ENCODE results near the gene SCUBE2. TPM values are rescaled to one million over a fixed set of nuclear protein-coding genes. Genes with fewer than 3 reads are reported as not detected.

SCUBE2 gene
- total RNA-seq, 4 donors from 2014 or later: 4.4 to 17.3 (median 10.3) TPM

DNA sequence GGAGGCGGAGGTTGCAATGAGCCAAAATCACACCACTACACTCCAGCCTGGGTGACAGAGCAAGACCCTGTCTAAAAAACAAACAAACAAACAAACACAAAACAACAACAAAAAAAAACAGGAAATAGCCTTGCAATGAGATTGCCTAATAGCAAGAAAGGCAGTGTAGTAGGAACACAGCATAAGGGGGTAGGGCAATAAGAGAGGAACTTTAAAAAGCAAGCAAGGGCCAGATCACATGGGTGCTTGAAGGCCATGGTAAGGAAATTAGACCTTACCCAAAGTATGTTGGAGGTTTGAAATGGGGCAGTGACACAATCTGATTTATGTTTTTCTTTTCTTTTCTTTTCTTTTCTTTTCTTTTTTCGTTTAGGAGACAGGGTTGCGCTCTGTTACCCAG is 52.9 kb downstream of the SCUBE2 start:
- no peak for DNase-seq (ENCODE audit: low spot score in 2 of 2)
- WGBS, 2 donors: 94 to 98% methylated on average over 3 of the region's 3 CpGs
- TF ChIP-seq, protein P1, sequence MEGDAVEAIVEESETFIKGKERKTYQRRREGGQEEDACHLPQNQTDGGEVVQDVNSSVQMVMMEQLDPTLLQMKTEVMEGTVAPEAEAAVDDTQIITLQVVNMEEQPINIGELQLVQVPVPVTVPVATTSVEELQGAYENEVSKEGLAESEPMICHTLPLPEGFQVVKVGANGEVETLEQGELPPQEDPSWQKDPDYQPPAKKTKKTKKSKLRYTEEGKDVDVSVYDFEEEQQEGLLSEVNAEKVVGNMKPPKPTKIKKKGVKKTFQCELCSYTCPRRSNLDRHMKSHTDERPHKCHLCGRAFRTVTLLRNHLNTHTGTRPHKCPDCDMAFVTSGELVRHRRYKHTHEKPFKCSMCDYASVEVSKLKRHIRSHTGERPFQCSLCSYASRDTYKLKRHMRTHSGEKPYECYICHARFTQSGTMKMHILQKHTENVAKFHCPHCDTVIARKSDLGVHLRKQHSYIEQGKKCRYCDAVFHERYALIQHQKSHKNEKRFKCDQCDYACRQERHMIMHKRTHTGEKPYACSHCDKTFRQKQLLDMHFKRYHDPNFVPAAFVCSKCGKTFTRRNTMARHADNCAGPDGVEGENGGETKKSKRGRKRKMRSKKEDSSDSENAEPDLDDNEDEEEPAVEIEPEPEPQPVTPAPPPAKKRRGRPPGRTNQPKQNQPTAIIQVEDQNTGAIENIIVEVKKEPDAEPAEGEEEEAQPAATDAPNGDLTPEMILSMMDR (IDR thresholded peaks at IDR 0.05): no peak
- no peak for TF ChIP-seq POLR2A (IDR thresholded peaks at IDR 0.05)
- no peak overlapping the region for H3K4me3 ChIP-seq (ENCODE audit: low read depth, poor library complexity, severe bottlenecking)
- intact Hi-C loops (cut with DNase I; ENCODE audit: low total_unique reads): no loop called here

DNA sequence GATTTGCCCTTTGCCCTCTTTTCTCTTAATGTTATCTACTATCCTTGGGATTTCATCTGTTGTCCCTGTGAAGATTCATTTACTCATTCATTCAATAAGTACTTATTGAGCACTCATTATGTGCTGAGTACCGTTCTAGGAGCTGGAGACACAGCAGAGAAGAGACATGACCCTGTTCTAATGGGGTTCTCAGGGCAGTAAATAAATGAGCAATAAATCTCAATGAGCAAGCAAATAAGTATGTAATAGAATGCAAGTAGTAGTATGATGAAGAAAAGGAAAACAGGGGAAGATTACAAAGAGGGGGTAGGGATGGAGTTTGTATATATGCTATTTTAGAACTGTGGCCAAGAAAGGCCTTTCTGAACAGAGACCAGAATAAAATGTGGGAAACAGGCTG is 53.4 kb downstream of the SCUBE2 start:
- 88 to 96% methylated on average over 1 of the region's 1 CpG for WGBS, 2 donors
- H3K4me3 ChIP-seq (ENCODE audit: low read depth, poor library complexity, severe bottlenecking): no peak overlapping the region
- intact Hi-C loops (cut with DNase I; ENCODE audit: low total_unique reads): no loop called here
- TF ChIP-seq, protein P1 (IDR thresholded peaks at IDR 0.05): no peak
- TF ChIP-seq POLR2A (IDR thresholded peaks at IDR 0.05): no peak
- no peak for DNase-seq (ENCODE audit: low spot score in 2 of 2)

DNA sequence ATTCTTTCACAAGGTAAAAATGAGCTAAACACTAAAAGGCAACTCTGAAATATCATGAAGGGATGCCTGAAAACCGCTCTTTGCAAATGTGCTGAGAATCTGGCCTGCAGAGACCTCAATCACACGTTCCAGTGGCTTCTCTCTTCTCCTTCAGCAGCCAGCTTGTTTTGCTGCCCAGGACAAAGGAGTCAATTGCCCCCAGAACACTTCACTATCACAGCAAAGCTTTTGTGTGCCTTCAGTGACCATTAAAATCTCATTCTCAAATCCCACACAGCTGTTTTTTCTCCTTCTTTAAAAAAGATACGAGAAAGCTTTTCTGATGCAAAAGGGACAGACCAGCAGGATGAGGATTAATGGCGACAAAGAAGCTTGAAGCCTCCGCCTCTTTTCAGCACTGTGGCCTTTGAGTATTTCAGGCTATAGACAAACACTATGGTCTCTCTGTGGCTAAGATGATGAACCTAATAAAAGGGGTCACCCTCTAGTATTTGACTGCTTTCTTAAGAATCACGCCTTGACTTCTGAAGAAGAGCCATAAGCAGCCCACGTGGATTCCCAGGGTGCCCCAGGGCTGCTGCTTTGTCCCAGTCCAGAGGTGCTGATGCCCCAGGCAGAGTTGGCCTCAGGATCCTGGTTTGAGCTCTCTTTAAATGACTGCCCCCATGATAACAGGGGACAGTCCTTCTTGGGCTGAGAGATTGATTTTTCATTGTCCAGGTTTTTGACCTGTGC is 54.2 kb downstream of the SCUBE2 start:
- DNase-seq (ENCODE audit: low spot score in 2 of 2): no peak
- intact Hi-C loops (cut with DNase I; ENCODE audit: low total_unique reads): no loop called here
- 77 to 89% methylated on average over 7 of the region's 7 CpGs for WGBS, 2 donors
- no peak overlapping the region for H3K4me3 ChIP-seq (ENCODE audit: low read depth, poor library complexity, severe bottlenecking)
- no peak for TF ChIP-seq POLR2A (IDR thresholded peaks at IDR 0.05)
- TF ChIP-seq, protein P1 (IDR thresholded peaks at IDR 0.05): no peak

DNA sequence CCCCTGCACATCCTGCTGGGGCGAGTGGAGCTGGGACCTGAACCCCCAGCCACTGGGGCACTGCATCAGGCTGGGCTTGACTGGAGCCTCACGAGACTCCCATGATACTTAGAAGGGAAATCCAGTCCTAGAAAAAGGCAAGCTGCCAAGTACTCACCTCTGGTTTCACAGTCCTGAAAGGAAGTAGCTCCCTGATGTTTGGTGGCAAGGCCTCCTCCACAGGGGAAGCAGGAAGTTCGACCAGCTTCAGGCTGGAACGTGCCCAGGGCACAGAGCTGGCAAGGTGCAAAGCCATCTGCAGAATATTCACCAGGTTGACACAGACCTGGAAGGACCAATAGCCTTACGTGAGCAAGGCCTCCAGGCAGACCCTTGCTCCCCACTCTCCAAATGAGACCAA is 60.8 kb downstream of the SCUBE2 start:
- no peak overlapping the region for H3K4me3 ChIP-seq (ENCODE audit: low read depth, poor library complexity, severe bottlenecking)
- intact Hi-C loops (cut with DNase I; ENCODE audit: low total_unique reads): no loop called here
- TF ChIP-seq, protein P1 (IDR thresholded peaks at IDR 0.05): no peak
- TF ChIP-seq POLR2A (IDR thresholded peaks at IDR 0.05): no peak
- 61 to 65% methylated on average over 5 of the region's 5 CpGs for WGBS, 2 donors
- DNase-seq (ENCODE audit: low spot score in 2 of 2): peak in 1 of 2 donors; percentile 25

DNA sequence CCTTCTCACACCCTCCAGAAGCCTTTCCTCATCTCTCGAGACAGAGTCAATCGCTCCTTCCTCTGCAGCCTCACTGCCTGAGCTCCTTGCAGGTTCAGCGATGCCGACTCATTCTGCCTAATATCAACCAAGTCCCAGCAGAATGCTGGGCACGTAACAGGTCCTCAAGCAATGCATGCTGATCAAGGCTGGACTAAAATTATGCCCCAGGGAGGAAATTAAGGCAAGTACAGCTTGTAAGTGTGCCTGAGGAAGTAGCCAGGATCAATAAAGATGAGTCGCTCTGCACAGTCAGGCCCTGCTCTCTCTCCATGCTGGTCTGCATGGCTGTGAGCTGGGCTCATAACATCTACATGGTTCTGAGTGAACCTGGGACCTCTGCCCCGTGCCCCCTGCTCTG is 62.0 kb downstream of the SCUBE2 start:
- intact Hi-C loops (cut with DNase I; ENCODE audit: low total_unique reads): no loop called here
- WGBS, 2 donors: 94 to 96% methylated on average over 7 of the region's 7 CpGs
- TF ChIP-seq, protein P1 (IDR thresholded peaks at IDR 0.05): no peak
- TF ChIP-seq POLR2A (IDR thresholded peaks at IDR 0.05): no peak
- H3K4me3 ChIP-seq (ENCODE audit: low read depth, poor library complexity, severe bottlenecking): no peak overlapping the region
- no peak for DNase-seq (ENCODE audit: low spot score in 2 of 2)

DNA sequence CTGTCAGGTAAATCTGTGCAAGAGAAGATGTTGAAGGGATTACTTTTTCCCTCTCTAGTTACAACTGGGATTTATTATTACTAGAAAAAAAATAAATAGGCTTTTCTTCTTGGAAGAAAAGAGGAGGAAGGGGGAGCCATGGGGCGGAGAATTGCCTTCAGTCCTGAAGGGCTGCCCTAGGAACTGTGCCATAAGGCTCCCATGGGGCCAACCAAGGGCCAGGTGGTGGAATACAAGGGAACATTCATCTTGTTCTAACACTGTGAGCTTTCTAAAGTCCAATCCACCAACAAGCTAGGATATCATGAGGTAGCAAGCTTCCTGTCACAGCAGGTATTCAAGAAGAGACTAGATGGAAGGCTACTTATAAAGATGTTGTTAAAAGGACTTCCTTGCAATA is 62.8 kb downstream of the SCUBE2 start:
- DNase-seq (ENCODE audit: low spot score in 2 of 2): no peak
- intact Hi-C loops (cut with DNase I; ENCODE audit: low total_unique reads): no loop called here
- H3K4me3 ChIP-seq (ENCODE audit: low read depth, poor library complexity, severe bottlenecking): no peak overlapping the region
- 87 to 93% methylated on average over 1 of the region's 1 CpG for whole genome bisulfite sequencing, 2 donors
- TF ChIP-seq, protein P1 (IDR thresholded peaks at IDR 0.05): no peak
- no peak for TF ChIP-seq POLR2A (IDR thresholded peaks at IDR 0.05)
